Measurements from ENCODE around the gene EPN3. TPM values are rescaled to one million over a fixed set of nuclear protein-coding genes. Genes with fewer than 3 reads are reported as not detected.

Gene EPN3
- total RNA-seq, 2 experiments from 2014 or later = not detected

GRCh38 chr17:50508573-50509460 is 23.7 kb upstream of the EPN3 start:
- no peaks in the 10 kb centered on the region for H3K36me3 Mint-ChIP-seq (ENCODE audit: low read depth)
- peak overlapping the region; percentile 77 for H3K4me3 Mint-ChIP-seq
- intact Hi-C loops (cut with DNase I, micrococcal nuclease) = no loop called here
- H3K36me3 ChIP-seq (ENCODE audit: insufficient read depth, low read length) = no peaks in the 10 kb centered on the region
- no peaks in the 10 kb centered on the region for H3K27me3 ChIP-seq (ENCODE audit: control insufficient read depth in 1 of 2, insufficient read depth in 2 of 2, low read length in 2 of 2)
- peak overlapping the region in 1 of 2 donors; percentile 36 for H3K27ac ChIP-seq (ENCODE audit: low read depth in 1 of 2, low read length in 2 of 2)
- H3K4me1 ChIP-seq (ENCODE audit: insufficient read depth, low read length) = peaks cover 38% of the 10 kb centered on the region
- no peaks in the 10 kb centered on the region for H3K9me3 Mint-ChIP-seq
- DNase-seq (no peak), ATAC-seq (ENCODE audit: poor library complexity) (no peak)
- CTCF ChIA-PET = interaction anchor here (1.5 kb wide), 1 partner anchor 29 kb away, joined by 8 read pairs; no protein-coding TSS in a partner anchor
- peaks cover 5% of the 10 kb centered on the region for H3K27me3 Mint-ChIP-seq
- H3K4me1 Mint-ChIP-seq (ENCODE audit: low read depth) = peaks cover 30% of the 10 kb centered on the region
- TF ChIP-seq CTCF (IDR thresholded peaks at IDR 0.05) = no peak
- H3K27ac Mint-ChIP-seq = peak overlapping the region; percentile 66
- POLR2A ChIA-PET = no interaction called here
- peak overlapping the region; percentile 68 for H3K4me3 ChIP-seq (ENCODE audit: low read length)
- no peaks in the 10 kb centered on the region for H3K9me3 ChIP-seq (ENCODE audit: control insufficient read depth in 1 of 2, insufficient read depth in 1 of 2, low read length in 2 of 2)

- Histone ChIP-seq H3K4me3 (ENCODE audit: low read length) (no peak overlapping the region), H3K27me3 (ENCODE audit: control insufficient read depth in 1 of 2, insufficient read depth in 2 of 2, low read length in 2 of 2) (no peaks in the 10 kb centered on the region), H3K4me1 (ENCODE audit: insufficient read depth, low read length) (peaks cover 38% of the 10 kb centered on the region), H3K36me3 (ENCODE audit: insufficient read depth, low read length) (no peaks in the 10 kb centered on the region), H3K9me3 (ENCODE audit: control insufficient read depth in 1 of 2, insufficient read depth in 1 of 2, low read length in 2 of 2) (no peaks in the 10 kb centered on the region), H3K27ac (ENCODE audit: low read depth in 1 of 2, low read length in 2 of 2) (no peak overlapping the region)
- no peaks in the 10 kb centered on the region for H3K9me3 Mint-ChIP-seq
- no peak for TF ChIP-seq CTCF (IDR thresholded peaks at IDR 0.05)
- peaks cover 5% of the 10 kb centered on the region for H3K27me3 Mint-ChIP-seq
- H3K36me3 Mint-ChIP-seq (ENCODE audit: low read depth) = no peaks in the 10 kb centered on the region
- CTCF ChIA-PET = interaction anchor here (0.7 to 1.4 kb wide), 2 partner anchors 10 to 33 kb away, joined by 3 to 9 read pairs; partner anchors contain the start of gene RSAD1
- H3K4me1 Mint-ChIP-seq (ENCODE audit: low read depth) = peaks cover 30% of the 10 kb centered on the region
- POLR2A ChIA-PET = no interaction called here
- DNase-seq (peak in 8 of 14 experiments; percentile 5 to 78 (median 38)), ATAC-seq (ENCODE audit: poor library complexity) (peak; percentile 59)
- peak overlapping the region; percentile 70 for H3K4me3 Mint-ChIP-seq
- H3K27ac Mint-ChIP-seq = peak overlapping the region; percentile 28
- intact Hi-C loops (cut with DNase I, micrococcal nuclease) = no loop called here
Measured at GRCh38 chr17:50511058-50511457, 21.5 kb upstream of the EPN3 start.

GRCh38 chr17:50513495-50513894 is 19.0 kb upstream of the EPN3 start:
- Mint-ChIP-seq H3K4me3 (no peak overlapping the region), H3K27ac (no peak overlapping the region), H3K9me3 (no peaks in the 10 kb centered on the region), H3K27me3 (peaks cover 5% of the 10 kb centered on the region), H3K36me3 (ENCODE audit: low read depth) (no peaks in the 10 kb centered on the region), H3K4me1 (ENCODE audit: low read depth) (peaks cover 32% of the 10 kb centered on the region)
- no peak overlapping the region for H3K27ac ChIP-seq (ENCODE audit: low read depth in 1 of 2, low read length in 2 of 2)
- TF ChIP-seq CTCF (IDR thresholded peaks at IDR 0.05) = no peak
- peaks cover 39% of the 10 kb centered on the region for H3K4me1 ChIP-seq (ENCODE audit: insufficient read depth, low read length)
- H3K4me3 ChIP-seq (ENCODE audit: low read length) = no peak overlapping the region
- no peaks in the 10 kb centered on the region for H3K36me3 ChIP-seq (ENCODE audit: insufficient read depth, low read length)
- H3K9me3 ChIP-seq (ENCODE audit: control insufficient read depth in 1 of 2, insufficient read depth in 1 of 2, low read length in 2 of 2) = no peaks in the 10 kb centered on the region
- intact Hi-C loops (cut with DNase I, micrococcal nuclease) = no loop called here
- CTCF ChIA-PET = no interaction called here
- no peak for ATAC-seq (ENCODE audit: poor library complexity)
- H3K27me3 ChIP-seq (ENCODE audit: control insufficient read depth in 1 of 2, insufficient read depth in 2 of 2, low read length in 2 of 2) = no peaks in the 10 kb centered on the region
- no peak for DNase-seq
- POLR2A ChIA-PET = no interaction called here

Measured in CD4-positive, alpha-beta T cell (primary cell).